ENCODE results near the gene SMYD5.
"Not testable (repeated sequence)": the region's sequence is repeated elsewhere in the genome, so short reads cannot be mapped to it uniquely, and the experiment has no call there.

Gene SMYD5

GRCh38 chr2:73214120-73215035 is at the start of gene SMYD5:
TSS of gene SMYD5 (plus strand) at chr2:73214245. CDS start at chr2:73214267, 22 bp downstream.
- peak; percentile 58 to 61 for DNase-seq

GRCh38 chr2:73165978-73166377 is 48.1 kb upstream of the SMYD5 start:
- DNase-seq = not testable (repeated sequence)

- not testable (repeated sequence) for DNase-seq
Observed at GRCh38 chr2:73166813-73167212, 47.2 kb upstream of the SMYD5 start.

GRCh38 chr2:73168348-73168747 is 45.7 kb upstream of the SMYD5 start:
- DNase-seq = not testable (repeated sequence)

GRCh38 chr2:73170341-73170740 is 43.7 kb upstream of the SMYD5 start:
- DNase-seq = not testable (repeated sequence)

- no peak for DNase-seq
Observed at GRCh38 chr2:73172963-73173362, 41.1 kb upstream of the SMYD5 start.

- DNase-seq = no peak
Observed at GRCh38 chr2:73173781-73174180, 40.3 kb upstream of the SMYD5 start.

GRCh38 chr2:73174244-73174643 is 39.8 kb upstream of the SMYD5 start:
- DNase-seq = no peak

- no peak for DNase-seq
Observed at GRCh38 chr2:73174941-73175662, 38.9 kb upstream of the SMYD5 start.

GRCh38 chr2:73175663-73176204 is 38.3 kb upstream of the SMYD5 start:
- no peak for DNase-seq

- DNase-seq = no peak
Observed at GRCh38 chr2:73176205-73176880, 37.7 kb upstream of the SMYD5 start.

- peak; percentile 80 to 82 for DNase-seq
Observed at GRCh38 chr2:73176881-73177644, 37.0 kb upstream of the SMYD5 start.

- DNase-seq = no peak
Observed at GRCh38 chr2:73177645-73178255, 36.3 kb upstream of the SMYD5 start.

GRCh38 chr2:73185965-73186364 is 28.1 kb upstream of the SMYD5 start:
- DNase-seq = no peak

- DNase-seq = no peak
Observed at GRCh38 chr2:73187549-73187948, 26.5 kb upstream of the SMYD5 start.

- DNase-seq = no peak
Observed at GRCh38 chr2:73197579-73197978, 16.5 kb upstream of the SMYD5 start.

GRCh38 chr2:73200281-73200680 is 13.8 kb upstream of the SMYD5 start:
- DNase-seq = not testable (repeated sequence)

- DNase-seq = peak in 1 of 2 experiments; percentile 12
Observed at GRCh38 chr2:73202156-73203054, 11.6 kb upstream of the SMYD5 start, which contains the start of gene NOTO. TSS of gene NOTO (plus strand) at chr2:73202574. CDS start at chr2:73202667, 93 bp downstream.

- DNase-seq = no peak
Observed at GRCh38 chr2:73203055-73203681, 10.9 kb upstream of the SMYD5 start.

- DNase-seq = no peak
Observed at GRCh38 chr2:73205611-73206010, 8.4 kb upstream of the SMYD5 start.

All from NCI-H1930 (cell line).